Measurements from ENCODE around the gene LAMA4. TPM values are rescaled to one million over a fixed set of nuclear protein-coding genes. Genes with fewer than 3 reads are reported as not detected.

The LAMA4 gene
- total RNA-seq, 1 experiment from 2014 or later, result not detected

- Mint-ChIP-seq H3K4me3 (ENCODE audit: unreplicated experiment) (no peak overlapping the region), H3K36me3 (ENCODE audit: insufficient read depth, unreplicated experiment) (no peaks in the 10 kb centered on the region), H3K27me3 (ENCODE audit: insufficient read depth, unreplicated experiment) (peaks cover 2% of the 10 kb centered on the region), H3K4me1 (ENCODE audit: low read depth, unreplicated experiment) (no peaks in the 10 kb centered on the region), H3K27ac (ENCODE audit: unreplicated experiment) (no peak overlapping the region), H3K9me3 (ENCODE audit: unreplicated experiment) (no peaks in the 10 kb centered on the region)
- no TSS peak for BruUV-seq (replicated peaks)
- no peaks in the 10 kb centered on the region for H3K9me3 ChIP-seq
- no peak overlapping the region for H3K4me3 ChIP-seq (ENCODE audit: low read depth, low read length)
- intact Hi-C loops (cut with micrococcal nuclease; ENCODE audit: unreplicated experiment), result loop anchor here (10.0 kb wide), 1 partner anchor 84 kb away; no protein-coding TSS in a partner anchor
- no peaks in the 10 kb centered on the region; the same call in 1 of the 2 replicates for H3K27me3 ChIP-seq (replicated peaks; ENCODE audit: control insufficient read depth, insufficient read depth, low read length)
- no peak for TF ChIP-seq CTCF (IDR thresholded peaks at IDR 0.05; ENCODE audit: insufficient read depth in 1 of 2, low read depth in 1 of 2, low read length in 1 of 2, severe bottlenecking in 1 of 2, unreplicated experiment in 1 of 2)
- CTCF ChIA-PET, result no interaction called here
- POLR2A ChIA-PET, result no interaction called here
- no peaks in the 10 kb centered on the region for H3K4me1 ChIP-seq
- no peaks in the 10 kb centered on the region for H3K36me3 ChIP-seq (ENCODE audit: control insufficient read depth, insufficient read depth, low read length)
- no peak for DNase-seq
These were observed 14.3 kb upstream of the LAMA4 start for GRCh38 chr6:112268654-112269053.

- Histone ChIP-seq H3K36me3 (ENCODE audit: control insufficient read depth, insufficient read depth, low read length) (no peaks in the 10 kb centered on the region), H3K27me3 (replicated peaks; ENCODE audit: control insufficient read depth, insufficient read depth, low read length) (no peaks in the 10 kb centered on the region; the same call in 1 of the 2 replicates), H3K4me1 (no peaks in the 10 kb centered on the region), H3K9me3 (no peaks in the 10 kb centered on the region), H3K4me3 (ENCODE audit: low read depth, low read length) (no peak overlapping the region)
- Mint-ChIP-seq H3K36me3 (ENCODE audit: insufficient read depth, unreplicated experiment) (no peaks in the 10 kb centered on the region), H3K27ac (ENCODE audit: unreplicated experiment) (no peak overlapping the region), H3K9me3 (ENCODE audit: unreplicated experiment) (no peaks in the 10 kb centered on the region), H3K27me3 (ENCODE audit: insufficient read depth, unreplicated experiment) (no peaks in the 10 kb centered on the region), H3K4me3 (ENCODE audit: unreplicated experiment) (no peak overlapping the region), H3K4me1 (ENCODE audit: low read depth, unreplicated experiment) (no peaks in the 10 kb centered on the region)
- intact Hi-C loops (cut with micrococcal nuclease; ENCODE audit: unreplicated experiment), result loop anchor here (10.0 kb wide), 1 partner anchor 83 kb away; no protein-coding TSS in a partner anchor
- TF ChIP-seq CTCF (IDR thresholded peaks at IDR 0.05; ENCODE audit: insufficient read depth in 1 of 2, low read depth in 1 of 2, low read length in 1 of 2, severe bottlenecking in 1 of 2, unreplicated experiment in 1 of 2), result no peak
- DNase-seq, result no peak
- ChIA-PET POLR2A (no interaction called here), CTCF (no interaction called here)
- no TSS peak for BruUV-seq (replicated peaks)
These were observed 13.7 kb upstream of the LAMA4 start for GRCh38 chr6:112268019-112268418.

- Histone ChIP-seq H3K9me3 (no peaks in the 10 kb centered on the region), H3K4me1 (no peaks in the 10 kb centered on the region), H3K36me3 (ENCODE audit: control insufficient read depth, insufficient read depth, low read length) (no peaks in the 10 kb centered on the region), H3K27me3 (replicated peaks; ENCODE audit: control insufficient read depth, insufficient read depth, low read length) (no peaks in the 10 kb centered on the region; the same call in 1 of the 2 replicates), H3K4me3 (ENCODE audit: low read depth, low read length) (no peak overlapping the region)
- Mint-ChIP-seq H3K4me3 (ENCODE audit: unreplicated experiment) (no peak overlapping the region), H3K9me3 (ENCODE audit: unreplicated experiment) (no peaks in the 10 kb centered on the region), H3K4me1 (ENCODE audit: low read depth, unreplicated experiment) (no peaks in the 10 kb centered on the region), H3K27me3 (ENCODE audit: insufficient read depth, unreplicated experiment) (no peaks in the 10 kb centered on the region), H3K27ac (ENCODE audit: unreplicated experiment) (no peak overlapping the region), H3K36me3 (ENCODE audit: insufficient read depth, unreplicated experiment) (no peaks in the 10 kb centered on the region)
- CTCF ChIA-PET, result interaction anchor here (0.7 kb wide), 1 partner anchor 62 kb away, joined by 3 read pairs; no protein-coding TSS in a partner anchor
- no TSS peak for BruUV-seq (replicated peaks)
- no peak for TF ChIP-seq CTCF (IDR thresholded peaks at IDR 0.05; ENCODE audit: insufficient read depth in 1 of 2, low read depth in 1 of 2, low read length in 1 of 2, severe bottlenecking in 1 of 2, unreplicated experiment in 1 of 2)
- POLR2A ChIA-PET, result no interaction called here
- intact Hi-C loops (cut with micrococcal nuclease; ENCODE audit: unreplicated experiment), result loop anchor here (10.0 kb wide), 1 partner anchor 82 kb away; no protein-coding TSS in a partner anchor
- no peak for DNase-seq
These were observed 12.0 kb upstream of the LAMA4 start for GRCh38 chr6:112266331-112266730.

All from Caco-2 (cell line).